ENCODE measurements around the gene NUDT4B. TPM values are rescaled to one million over a fixed set of nuclear protein-coding genes. Genes with fewer than 3 reads are reported as not detected.
"Not testable (repeated sequence)": the region's sequence is repeated elsewhere in the genome, so short reads cannot be mapped to it uniquely, and the experiment has no call there.

NUDT4B gene
- total RNA-seq, 1 donor from 2014 or later, result 6.9 TPM

DNA sequence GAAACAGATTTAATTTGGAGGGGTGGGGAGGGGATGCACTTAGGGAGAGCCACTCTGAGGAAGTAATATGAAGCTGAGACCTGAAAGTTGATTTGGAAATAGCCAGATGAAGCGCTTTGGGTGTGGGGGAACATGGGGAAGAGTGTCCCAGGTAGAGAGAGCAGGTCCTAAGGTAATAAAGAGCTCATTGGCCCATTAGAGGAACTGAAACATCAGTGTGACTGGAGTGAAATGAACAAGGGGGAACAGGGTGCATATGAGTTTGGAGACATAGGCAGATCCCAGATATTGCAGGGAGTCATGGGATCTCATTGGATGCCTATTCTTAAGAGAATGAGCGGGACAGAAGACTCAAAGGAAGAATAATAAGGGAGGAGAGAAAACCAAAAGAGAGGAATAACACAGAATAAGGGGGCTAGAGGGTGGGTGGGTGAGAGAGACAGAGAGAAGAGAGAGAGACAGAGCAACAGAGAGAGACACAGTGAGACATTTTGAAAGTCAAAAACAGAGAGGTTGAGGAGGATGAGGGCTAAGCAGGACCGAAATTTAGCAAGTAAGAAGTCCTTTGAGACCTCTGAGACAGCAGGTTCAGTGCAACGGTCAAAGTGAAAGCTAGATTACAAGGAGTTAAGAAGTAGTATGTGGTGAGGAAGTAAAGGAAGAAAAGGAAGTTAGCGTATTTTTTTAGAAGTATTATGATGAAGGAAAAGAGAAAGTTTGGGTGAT is 14.8 kb upstream of the NUDT4B start:
- not testable (repeated sequence) for DNase-seq (ENCODE audit: low read depth); H3K4me3 ChIP-seq (ENCODE audit: low read depth, low read length)

DNA sequence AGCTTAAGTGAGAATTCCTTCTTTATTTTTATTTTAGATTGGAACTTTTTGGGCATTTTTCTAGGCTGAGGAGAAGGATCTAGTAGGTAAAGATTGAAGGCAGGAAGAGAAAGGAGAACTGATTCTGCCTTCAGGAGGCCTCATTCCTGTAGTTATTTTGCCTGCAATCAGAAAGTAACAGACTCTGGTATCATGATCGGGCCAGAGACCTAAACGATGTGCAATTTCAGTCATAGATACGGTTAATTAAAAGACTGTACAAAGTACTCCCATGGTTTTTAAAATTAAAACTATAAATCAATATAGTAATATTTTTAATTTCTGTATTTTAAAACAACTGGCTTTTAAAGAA is 14.3 kb upstream of the NUDT4B start:
- not testable (repeated sequence) for DNase-seq (ENCODE audit: low read depth); H3K4me3 ChIP-seq (ENCODE audit: low read depth, low read length)

DNA sequence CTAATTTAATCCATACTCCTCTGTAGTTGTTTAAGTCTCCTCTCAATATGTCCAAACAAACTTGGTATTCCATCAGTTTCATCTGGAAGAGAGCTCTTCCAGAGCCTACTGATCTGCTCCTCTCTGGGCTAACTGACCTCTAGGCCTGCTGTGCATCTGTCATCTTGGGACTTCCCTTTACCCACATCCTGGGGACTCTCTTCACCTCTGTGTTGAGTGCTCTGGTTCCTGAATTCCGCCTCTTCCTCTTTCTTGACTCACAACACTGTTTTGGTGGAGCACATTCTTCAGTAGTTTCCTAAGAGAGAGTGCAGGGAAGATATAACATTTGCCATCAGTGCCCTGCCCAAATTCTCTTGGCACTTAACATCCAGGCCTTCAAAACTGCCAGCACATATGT is 13.0 kb upstream of the NUDT4B start:
- DNase-seq (ENCODE audit: low read depth); H3K4me3 ChIP-seq (ENCODE audit: low read depth, low read length): not testable (repeated sequence)

DNA sequence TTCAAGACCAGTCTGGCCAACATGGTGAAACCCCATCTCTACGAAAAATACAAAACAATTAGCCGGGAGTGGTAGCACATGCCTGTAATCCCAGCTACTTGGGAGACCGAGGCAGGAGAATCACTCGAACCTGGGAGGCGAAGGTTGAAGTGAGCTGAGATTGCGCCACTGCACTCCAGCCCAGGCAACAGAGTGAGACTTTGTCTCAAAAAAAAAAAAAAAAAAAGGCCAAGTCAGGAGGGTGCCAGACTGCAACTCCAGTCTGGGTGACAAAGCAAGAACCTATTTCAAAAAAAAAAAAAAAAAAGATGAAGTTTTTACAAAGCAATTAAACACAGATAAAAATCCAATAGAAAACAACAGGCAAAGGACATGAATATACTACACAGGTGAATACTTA is 9.9 kb upstream of the NUDT4B start:
- H3K4me3 ChIP-seq (ENCODE audit: low read depth, low read length); DNase-seq (ENCODE audit: low read depth): not testable (repeated sequence)

DNA sequence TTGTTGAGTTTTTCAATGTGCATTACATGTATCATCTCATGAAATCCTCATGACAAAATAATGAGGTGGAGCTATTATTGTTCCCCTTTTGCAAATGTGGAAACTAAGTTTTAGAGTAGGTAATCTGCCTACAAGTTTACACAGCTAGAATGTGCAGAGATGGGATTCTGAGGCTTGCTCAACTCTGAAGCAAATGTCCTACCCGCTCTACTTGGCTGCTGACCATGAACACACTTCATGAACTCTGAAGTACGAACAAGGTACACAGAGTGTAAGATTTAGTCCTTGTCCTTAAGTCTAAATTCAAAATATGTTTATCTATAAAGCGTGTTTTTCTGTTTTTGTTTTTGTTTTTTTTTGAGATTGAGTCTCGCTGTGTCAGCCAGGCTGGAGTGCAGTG is 5.4 kb upstream of the NUDT4B start:
- not testable (repeated sequence) for DNase-seq (ENCODE audit: low read depth); H3K4me3 ChIP-seq (ENCODE audit: low read depth, low read length)

DNA sequence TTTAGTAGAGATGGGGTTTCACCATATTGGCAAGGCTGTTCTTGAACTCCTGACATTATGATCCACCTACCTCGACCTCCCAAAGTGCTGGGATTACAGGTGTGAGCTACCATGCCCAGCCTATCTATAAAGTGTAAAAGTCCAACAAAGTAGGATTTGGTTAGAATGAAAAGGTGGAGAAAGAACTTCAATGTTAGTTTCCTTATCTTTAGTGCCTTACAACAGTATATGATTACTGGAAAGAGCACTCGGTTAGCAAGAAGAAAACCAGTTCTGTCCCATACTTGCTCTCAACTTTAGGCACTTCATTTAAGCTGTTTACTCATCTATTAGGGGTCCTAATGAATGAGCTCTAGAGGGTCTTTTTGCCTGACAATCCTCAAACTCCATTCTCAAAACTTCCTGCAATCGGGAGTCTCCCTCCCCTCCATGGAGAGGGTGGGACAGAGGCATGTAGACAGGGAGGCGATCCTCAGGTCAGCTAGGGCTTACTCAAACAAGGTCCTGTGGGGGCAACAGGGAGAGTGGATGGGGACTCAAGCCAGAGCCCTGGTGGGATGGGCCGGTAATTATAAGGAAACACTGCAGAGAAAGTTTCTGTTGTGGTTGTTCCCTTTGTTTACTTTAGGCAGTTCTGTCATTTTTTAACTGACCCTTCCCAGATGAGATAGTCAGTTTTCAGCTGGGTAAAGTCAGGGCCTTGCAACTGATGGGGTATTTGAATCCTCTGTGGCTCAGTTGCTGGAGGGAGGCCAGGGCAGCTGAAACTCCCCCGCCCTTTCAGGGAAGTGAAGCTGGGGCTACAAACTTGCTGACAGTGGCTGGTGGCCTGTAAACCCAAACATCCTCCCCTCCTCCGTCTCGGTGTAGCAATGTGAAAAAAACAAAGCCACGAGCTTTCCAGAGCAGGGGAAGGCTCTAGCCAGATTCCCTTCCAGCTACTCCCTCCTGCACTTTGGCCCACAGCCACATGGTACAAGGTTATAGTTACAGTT is 4.6 kb upstream of the NUDT4B start:
- not testable (repeated sequence) for H3K4me3 ChIP-seq (ENCODE audit: low read depth, low read length); DNase-seq (ENCODE audit: low read depth)

DNA sequence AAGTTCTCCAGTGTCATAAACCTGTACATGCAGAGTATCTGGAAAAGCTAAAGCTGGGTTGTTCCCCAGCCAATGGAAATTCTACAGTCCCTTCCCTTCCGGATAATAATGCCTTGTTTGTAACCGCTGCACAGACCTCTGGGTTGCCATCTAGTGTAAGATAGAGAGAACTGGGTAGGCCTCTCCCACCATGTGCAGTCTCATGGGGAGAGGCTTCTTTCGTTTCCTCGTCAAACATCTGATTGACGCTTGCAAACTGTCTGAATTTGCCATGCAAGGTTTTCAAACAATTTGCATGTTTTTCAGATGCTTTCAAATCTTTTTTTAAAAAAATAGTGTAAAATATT is 734 bp downstream of the NUDT4B start:
- H3K4me3 ChIP-seq (ENCODE audit: low read depth, low read length); DNase-seq (ENCODE audit: low read depth): not testable (repeated sequence)

DNA sequence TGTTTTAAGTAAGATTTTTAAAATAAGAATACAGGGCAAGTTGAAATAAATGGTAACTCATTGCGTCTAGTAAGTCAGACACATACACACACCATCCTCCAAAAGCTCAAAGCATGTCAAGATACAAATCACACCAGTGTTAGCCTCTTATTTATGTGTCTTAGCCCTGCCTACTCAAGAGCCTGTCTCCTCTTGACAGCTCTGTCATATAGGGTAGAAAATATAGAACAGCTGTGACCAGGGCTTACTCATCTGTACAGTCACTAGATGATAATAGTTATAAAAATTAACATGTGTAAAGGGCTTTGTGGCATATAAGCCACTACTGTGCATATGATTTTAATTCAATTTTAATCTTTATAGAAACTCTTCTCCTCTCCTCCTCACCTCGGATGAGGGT is 7.7 kb downstream of the NUDT4B start:
- not testable (repeated sequence) for DNase-seq (ENCODE audit: low read depth); H3K4me3 ChIP-seq (ENCODE audit: low read depth, low read length)

DNA sequence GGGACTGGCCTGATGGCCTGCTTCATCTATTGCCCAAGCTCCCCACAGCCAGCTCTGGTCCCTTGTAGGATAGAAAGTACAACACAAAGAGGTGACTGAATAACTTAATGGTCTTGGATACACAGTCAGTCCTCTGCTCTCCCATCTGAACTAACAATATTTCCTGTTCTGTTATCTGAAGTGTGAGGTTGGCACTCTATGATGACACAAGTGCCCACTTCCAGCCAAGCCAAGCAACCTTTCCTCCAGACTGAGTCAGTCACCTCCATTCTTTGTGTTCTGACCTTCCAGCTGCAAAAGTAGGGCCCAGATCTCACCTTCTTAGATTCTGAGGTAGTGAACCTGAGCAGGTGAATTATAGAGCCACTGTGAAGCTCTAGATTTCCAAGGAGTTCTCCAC is 8.9 kb downstream of the NUDT4B start:
- H3K4me3 ChIP-seq (ENCODE audit: low read depth, low read length); DNase-seq (ENCODE audit: low read depth): not testable (repeated sequence)

DNA sequence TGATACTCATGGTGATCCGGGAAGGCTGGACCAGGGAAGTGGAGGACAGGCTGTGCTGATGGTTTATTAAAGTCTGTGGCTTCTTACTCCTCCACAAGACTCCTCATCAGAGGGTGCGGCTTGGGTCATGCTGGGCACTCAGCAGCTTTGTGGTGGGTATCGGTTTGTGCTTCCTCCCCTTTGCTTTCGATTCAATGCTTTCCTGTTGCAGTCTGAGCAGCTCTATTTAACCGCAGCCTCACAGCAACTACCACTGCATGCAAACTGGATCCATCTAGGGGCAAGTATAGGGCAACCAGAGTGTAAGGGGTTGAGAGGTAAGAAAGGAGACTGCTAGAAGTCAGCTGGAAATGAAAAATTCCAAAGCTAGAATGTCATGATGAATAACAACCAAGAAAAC is 9.8 kb downstream of the NUDT4B start:
- DNase-seq (ENCODE audit: low read depth); H3K4me3 ChIP-seq (ENCODE audit: low read depth, low read length): not testable (repeated sequence)

DNA sequence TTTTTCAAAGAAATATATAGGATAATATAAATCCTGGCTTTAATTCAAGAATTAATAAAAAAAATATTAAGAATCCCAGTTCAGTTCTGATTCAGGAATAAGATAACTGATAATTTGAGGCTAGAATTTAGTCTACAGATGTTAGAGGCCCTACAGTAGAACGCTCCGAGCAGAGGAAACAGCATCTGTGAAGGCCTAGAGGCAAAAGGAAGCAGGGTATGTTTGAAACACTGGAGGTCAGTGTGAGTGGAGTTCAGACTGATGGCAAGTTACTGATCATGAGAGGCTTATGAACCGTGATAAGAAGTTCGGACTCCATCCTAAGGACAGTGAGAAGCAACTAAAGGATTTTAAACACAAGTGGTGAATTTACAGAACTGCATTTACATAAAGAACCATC is 10.4 kb downstream of the NUDT4B start:
- H3K4me3 ChIP-seq (ENCODE audit: low read depth, low read length); DNase-seq (ENCODE audit: low read depth): not testable (repeated sequence)

DNA sequence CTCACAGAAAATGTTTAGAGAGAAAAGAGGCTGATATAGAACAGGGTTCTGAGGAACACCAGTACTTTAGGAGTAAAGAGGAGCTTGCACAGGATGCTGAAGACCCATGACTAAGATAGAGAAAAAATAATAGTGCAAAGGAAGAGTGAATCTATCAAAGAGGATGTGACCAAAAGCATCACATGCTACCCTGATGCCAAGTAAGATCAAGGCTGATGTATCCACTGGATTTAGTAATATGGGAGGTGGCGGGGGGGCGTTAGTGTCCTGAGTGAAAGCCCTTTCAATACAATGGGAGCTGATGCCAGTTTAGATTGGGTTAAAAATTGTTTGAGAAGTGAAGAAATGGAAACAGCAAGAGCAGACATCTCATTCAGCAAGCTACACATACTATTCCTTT is 11.2 kb downstream of the NUDT4B start:
- DNase-seq (ENCODE audit: low read depth); H3K4me3 ChIP-seq (ENCODE audit: low read depth, low read length): not testable (repeated sequence)

DNA sequence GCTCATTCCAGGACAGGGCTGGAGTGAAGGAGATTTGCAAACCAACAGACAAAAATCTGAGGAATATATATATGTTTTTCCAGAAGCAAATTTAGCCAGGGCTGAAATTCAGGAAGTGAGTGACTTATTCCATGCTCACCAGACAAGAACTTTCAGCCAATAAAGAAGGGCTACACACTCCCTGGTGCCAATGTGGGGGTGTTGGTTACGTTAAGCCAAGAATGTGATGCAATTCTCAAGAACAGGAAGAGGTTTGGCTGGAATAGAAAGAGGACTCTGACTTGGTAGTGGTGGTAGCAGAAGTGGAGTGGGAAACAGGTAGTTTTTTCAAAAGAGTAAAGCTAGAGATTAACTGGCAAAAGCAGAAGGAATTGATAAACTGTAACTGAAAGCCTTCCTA is 11.6 kb downstream of the NUDT4B start:
- not testable (repeated sequence) for DNase-seq (ENCODE audit: low read depth); H3K4me3 ChIP-seq (ENCODE audit: low read depth, low read length)

DNA sequence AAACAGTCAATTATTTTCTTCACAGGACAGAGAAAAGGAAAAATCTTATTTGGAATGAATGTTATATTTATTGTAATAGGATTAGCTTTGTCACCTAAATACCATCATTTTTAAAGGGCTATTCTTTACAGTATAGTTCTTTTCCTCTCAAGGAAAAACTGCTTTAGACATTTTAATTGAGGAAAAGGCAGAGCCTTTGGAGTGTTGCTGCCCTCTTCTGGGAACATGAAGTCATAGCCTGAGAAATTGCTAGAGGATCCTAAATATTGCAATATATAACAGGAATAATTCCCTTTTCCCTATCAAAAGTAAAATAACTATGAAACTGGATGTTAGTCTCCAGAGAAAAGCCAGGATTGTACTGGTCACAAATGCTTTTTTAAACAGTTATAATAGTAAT is 12.8 kb downstream of the NUDT4B start:
- not testable (repeated sequence) for DNase-seq (ENCODE audit: low read depth); H3K4me3 ChIP-seq (ENCODE audit: low read depth, low read length)

DNA sequence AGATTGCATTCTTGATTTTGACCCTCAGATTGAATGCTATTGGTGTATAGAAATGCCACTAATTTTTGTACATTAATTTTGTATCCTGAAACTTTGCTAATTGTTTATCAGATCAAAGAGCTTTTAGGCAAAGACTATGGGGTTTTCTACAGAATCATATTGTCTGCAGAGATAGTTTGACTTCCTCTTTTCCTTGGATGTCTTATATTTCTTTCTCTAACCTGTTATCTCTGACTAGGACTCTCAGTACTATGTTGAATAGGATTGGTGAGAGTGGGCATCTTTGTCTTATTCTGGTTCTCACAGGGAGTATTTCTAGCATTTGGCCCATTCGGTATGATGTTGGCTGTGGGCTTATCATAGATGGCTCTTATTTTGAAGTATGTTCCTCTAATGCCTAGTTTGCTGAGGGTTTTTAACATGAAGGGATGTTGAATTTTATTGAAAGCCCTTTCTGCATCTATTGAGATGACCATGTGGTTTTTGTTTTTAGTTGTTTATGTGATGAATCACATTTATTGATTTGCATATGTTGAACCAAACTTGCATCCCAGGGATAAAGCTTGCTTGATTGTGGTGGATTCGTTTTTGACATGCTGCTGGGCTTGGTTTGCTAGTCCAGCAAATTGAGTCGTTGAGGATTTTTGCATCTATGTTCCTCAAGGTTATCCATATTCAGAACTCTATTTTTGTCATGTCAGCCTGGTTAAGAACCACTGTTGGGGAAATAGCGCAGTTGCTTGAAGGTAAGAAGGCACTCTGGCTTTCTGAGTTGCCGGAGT is 16.9 kb downstream of the NUDT4B start:
- not testable (repeated sequence) for H3K4me3 ChIP-seq (ENCODE audit: low read depth, low read length)

DNA sequence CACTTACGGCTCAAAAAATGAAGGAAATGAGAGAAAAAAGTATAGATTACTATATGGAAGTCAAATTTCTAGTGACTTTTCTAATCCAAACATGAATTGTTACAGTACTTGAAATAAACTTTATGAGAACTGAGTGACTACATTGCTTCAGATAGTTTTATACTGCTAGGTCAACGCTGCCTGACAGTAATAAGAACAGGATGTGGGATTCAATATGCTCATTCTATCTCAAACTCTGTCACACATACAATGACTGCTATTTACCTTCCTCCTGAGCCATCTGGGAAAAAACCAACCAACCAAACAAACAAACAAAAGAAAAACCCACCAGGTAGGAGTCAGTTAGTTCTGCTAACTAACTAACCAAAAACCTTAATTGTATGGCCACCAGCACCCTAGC is 20.0 kb downstream of the NUDT4B start:
- DNase-seq (ENCODE audit: low read depth); H3K4me3 ChIP-seq (ENCODE audit: low read depth, low read length): not testable (repeated sequence)

More for the DNA sequence above, 16.9 kb downstream of the NUDT4B start:
- DNase-seq (ENCODE audit: low read depth), result not testable (repeated sequence)

DNA sequence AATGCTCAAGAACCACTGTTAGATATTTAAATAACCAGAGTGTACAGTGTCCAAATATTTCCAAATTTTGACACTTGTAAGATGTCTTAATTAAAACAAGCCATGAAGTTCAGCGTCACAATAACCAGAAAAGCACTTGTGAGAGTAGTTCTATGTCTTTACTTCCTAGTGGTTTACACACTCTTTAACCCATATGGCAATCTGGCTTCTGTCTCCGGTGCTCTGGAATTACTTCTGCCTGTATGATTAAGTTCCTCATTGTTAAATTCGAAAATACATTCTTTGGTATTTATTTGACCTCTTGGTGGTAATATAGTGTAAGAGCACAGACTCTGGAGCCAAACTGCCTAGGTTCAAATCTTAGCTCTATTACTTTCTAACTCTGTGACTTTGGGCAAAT is 20.9 kb downstream of the NUDT4B start:
- not testable (repeated sequence) for DNase-seq (ENCODE audit: low read depth); H3K4me3 ChIP-seq (ENCODE audit: low read depth, low read length)

DNA sequence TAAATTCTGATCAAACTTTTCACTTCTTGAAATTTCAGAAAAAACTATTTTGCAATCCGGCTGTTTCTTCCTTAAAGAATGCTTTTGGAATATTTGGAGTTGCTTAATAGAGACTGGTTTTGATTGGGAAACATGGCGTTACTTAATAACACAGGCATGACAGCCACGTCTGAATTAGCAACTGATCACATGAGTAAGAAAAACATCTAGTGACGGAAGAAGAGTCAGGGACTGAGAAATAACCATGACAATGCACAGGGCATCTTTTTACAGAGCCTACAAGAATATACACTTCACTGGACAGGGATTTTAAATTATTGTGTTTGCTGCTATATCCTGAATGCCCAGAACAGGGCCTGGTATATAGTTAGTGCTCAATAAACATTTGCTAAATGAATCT is 25.1 kb downstream of the NUDT4B start:
- not testable (repeated sequence) for DNase-seq (ENCODE audit: low read depth)

DNA sequence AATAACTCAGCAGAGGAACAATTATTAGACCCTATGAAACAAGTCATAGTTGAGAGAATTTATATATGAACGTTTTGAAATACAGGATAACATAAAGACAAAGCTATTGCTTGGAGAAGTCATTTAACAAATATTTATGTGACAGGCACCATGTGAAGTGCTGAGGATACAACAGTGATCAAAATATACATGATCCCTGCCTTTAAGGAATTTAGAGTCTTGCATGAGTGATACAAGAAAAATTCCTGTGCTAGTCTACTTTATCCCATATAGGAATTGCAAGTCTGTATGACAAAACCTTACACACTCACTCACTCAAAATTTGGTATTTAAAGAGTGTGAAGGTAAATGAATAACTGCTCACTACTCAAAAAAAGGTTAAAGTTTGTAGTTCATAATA is 25.5 kb downstream of the NUDT4B start:
- not testable (repeated sequence) for H3K4me3 ChIP-seq (ENCODE audit: low read depth, low read length); DNase-seq (ENCODE audit: low read depth)

More for the DNA sequence above, 25.1 kb downstream of the NUDT4B start:
- H3K4me3 ChIP-seq (ENCODE audit: low read depth, low read length), result not testable (repeated sequence)
